Measurements from ENCODE around the gene CCDC90B. TPM values are rescaled to one million over a fixed set of nuclear protein-coding genes. Genes with fewer than 3 reads are reported as not detected.

Gene CCDC90B
- total and polyA plus RNA-seq, 2 of the 13 experiments (the other 11 are each of a cell fraction or from before 2014, with no cell fraction given), result 17.1 to 46.1 TPM

DNA sequence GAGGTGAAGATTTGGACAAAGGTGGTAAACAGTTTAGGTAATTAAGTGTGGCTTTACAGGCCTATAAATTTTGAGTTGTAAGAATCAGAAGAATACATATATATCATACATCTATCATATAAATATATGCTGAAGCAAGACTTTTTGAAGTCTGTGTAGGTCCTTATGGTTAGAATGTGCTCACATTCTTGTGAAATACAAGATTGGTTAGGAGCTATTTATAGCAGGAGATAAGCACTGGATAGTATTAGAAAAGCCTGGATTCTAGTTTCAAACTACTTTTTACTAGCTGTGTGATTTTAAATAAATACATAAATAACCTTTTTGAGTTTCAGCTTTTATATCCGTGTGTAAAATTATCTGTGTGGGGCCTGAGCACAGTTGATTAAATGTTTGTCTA, 50.3 kb downstream of the CCDC90B start (continued):
- TF ChIP-seq NRL (CRISPR knock-in tag; IDR thresholded peaks at IDR 0.05; ENCODE audit: borderline replicate concordance), result no peak
- TF ChIP-seq, protein P1, sequence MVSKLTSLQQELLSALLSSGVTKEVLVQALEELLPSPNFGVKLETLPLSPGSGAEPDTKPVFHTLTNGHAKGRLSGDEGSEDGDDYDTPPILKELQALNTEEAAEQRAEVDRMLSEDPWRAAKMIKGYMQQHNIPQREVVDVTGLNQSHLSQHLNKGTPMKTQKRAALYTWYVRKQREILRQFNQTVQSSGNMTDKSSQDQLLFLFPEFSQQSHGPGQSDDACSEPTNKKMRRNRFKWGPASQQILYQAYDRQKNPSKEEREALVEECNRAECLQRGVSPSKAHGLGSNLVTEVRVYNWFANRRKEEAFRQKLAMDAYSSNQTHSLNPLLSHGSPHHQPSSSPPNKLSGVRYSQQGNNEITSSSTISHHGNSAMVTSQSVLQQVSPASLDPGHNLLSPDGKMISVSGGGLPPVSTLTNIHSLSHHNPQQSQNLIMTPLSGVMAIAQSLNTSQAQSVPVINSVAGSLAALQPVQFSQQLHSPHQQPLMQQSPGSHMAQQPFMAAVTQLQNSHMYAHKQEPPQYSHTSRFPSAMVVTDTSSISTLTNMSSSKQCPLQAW (CRISPR knock-in tag; IDR thresholded peaks at IDR 0.05), result no peak

DNA sequence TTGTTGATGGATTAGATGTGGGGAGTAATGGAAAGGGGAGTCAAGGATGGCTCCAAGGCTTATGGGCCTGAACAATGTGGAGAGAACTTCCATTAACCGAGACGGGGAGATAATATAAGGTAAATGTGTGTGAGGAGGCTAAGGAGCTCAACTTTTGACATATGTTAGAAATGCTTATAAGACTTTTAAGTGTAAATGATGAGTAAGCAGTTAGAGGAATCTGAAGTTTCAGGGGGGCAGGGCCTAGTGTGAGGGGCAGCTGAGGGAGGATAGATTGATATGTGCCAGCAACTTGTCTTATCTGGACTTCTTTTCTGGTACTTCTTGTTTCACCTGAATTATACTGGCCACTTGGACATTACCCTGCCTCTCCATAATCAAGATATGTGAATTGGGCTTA, 62.7 kb downstream of the CCDC90B start:
- H4K20me1 ChIP-seq (ENCODE audit: insufficient read depth, low read length), result no peaks in the 10 kb centered on the region
- H3K4me3 ChIP-seq (replicated peaks in 1 of 3; ENCODE audit: insufficient read depth in 1 of 3, low read depth in 2 of 3, low read length in 3 of 3), result no peak overlapping the region
- intact Hi-C loops (cut with micrococcal nuclease; ENCODE audit: unreplicated experiment) (no loop called here), in situ Hi-C loops (cut with HindIII; ENCODE audit: extremely low pct_ligation_motif_present, low pct_unique_long_range_greater_than_20kb) (loop anchor here (10.0 kb wide), 1 partner anchor 591 kb away; no protein-coding TSS in a partner anchor)
- H3K9me3 ChIP-seq (ENCODE audit: low read length), result no peaks in the 10 kb centered on the region
- no TSS peak for BruUV-seq (replicated peaks)
- H3K4me1 ChIP-seq (ENCODE audit: insufficient read depth, low read length), result no peaks in the 10 kb centered on the region
- H2AFZ ChIP-seq (ENCODE audit: low read length), result no peak overlapping the region
- H3K79me2 ChIP-seq (ENCODE audit: insufficient read depth, low read length), result no peaks in the 10 kb centered on the region
- H3K9ac ChIP-seq (ENCODE audit: insufficient read depth, low read depth, low read length), result no peak overlapping the region
- H3K27me3 ChIP-seq (ENCODE audit: control insufficient read depth in 1 of 2, insufficient read depth in 2 of 2, low read length in 2 of 2), result peaks cover 0 to 1% of the 10 kb centered on the region in 2 experiments; a peak in 2 of 5 replicates
- H3K36me3 ChIP-seq (replicated peaks in 1 of 2; ENCODE audit: control insufficient read depth in 1 of 2, insufficient read depth in 2 of 2, low read length in 2 of 2), result no peaks in the 10 kb centered on the region
- no peak overlapping the region for H3K27ac ChIP-seq (ENCODE audit: extremely low read length, insufficient read depth, low read length)
- POLR2A ChIA-PET, result no interaction called here
- ATAC-seq (no peak), FAIRE-seq (no peak), DNase-seq (ENCODE audit: low spot score) (no peak)
- no peak overlapping the region for H3K4me2 ChIP-seq (ENCODE audit: low read depth, low read length)
- CTCF ChIA-PET (ENCODE audit: low intra/inter-chr PET ratio, low total read pairs), result no interaction called here
- 62% methylated on average over 2 of the region's 2 CpGs for WGBS (ENCODE audit: low lambda C conversion rate)
- TF ChIP-seq ZNF451 (CRISPR knock-in tag; IDR thresholded peaks at IDR 0.05) (no peak), GABPB1 (CRISPR knock-in tag; IDR thresholded peaks at IDR 0.05) (no peak), MTF1 (CRISPR knock-in tag; IDR thresholded peaks at IDR 0.05) (no peak), TEAD2 (CRISPR knock-in tag; IDR thresholded peaks at IDR 0.05) (no peak), RELA (CRISPR knock-in tag; IDR thresholded peaks at IDR 0.05) (no peak), ZNF629 (CRISPR knock-in tag; conservative IDR thresholded peaks at IDR 0.05) (no peak), MAFK (conservative IDR thresholded peaks at IDR 0.05 in 1 of 2, IDR thresholded peaks at IDR 0.05 in 1 of 2; ENCODE audit: low read length in 2 of 2) (peak; percentile 80 to 90), MAFF (IDR thresholded peaks at IDR 0.05; ENCODE audit: low read depth, low read length) (peak; percentile 88), PHF20 (CRISPR knock-in tag; IDR thresholded peaks at IDR 0.05) (no peak)
- TF ChIP-seq, protein P2, sequence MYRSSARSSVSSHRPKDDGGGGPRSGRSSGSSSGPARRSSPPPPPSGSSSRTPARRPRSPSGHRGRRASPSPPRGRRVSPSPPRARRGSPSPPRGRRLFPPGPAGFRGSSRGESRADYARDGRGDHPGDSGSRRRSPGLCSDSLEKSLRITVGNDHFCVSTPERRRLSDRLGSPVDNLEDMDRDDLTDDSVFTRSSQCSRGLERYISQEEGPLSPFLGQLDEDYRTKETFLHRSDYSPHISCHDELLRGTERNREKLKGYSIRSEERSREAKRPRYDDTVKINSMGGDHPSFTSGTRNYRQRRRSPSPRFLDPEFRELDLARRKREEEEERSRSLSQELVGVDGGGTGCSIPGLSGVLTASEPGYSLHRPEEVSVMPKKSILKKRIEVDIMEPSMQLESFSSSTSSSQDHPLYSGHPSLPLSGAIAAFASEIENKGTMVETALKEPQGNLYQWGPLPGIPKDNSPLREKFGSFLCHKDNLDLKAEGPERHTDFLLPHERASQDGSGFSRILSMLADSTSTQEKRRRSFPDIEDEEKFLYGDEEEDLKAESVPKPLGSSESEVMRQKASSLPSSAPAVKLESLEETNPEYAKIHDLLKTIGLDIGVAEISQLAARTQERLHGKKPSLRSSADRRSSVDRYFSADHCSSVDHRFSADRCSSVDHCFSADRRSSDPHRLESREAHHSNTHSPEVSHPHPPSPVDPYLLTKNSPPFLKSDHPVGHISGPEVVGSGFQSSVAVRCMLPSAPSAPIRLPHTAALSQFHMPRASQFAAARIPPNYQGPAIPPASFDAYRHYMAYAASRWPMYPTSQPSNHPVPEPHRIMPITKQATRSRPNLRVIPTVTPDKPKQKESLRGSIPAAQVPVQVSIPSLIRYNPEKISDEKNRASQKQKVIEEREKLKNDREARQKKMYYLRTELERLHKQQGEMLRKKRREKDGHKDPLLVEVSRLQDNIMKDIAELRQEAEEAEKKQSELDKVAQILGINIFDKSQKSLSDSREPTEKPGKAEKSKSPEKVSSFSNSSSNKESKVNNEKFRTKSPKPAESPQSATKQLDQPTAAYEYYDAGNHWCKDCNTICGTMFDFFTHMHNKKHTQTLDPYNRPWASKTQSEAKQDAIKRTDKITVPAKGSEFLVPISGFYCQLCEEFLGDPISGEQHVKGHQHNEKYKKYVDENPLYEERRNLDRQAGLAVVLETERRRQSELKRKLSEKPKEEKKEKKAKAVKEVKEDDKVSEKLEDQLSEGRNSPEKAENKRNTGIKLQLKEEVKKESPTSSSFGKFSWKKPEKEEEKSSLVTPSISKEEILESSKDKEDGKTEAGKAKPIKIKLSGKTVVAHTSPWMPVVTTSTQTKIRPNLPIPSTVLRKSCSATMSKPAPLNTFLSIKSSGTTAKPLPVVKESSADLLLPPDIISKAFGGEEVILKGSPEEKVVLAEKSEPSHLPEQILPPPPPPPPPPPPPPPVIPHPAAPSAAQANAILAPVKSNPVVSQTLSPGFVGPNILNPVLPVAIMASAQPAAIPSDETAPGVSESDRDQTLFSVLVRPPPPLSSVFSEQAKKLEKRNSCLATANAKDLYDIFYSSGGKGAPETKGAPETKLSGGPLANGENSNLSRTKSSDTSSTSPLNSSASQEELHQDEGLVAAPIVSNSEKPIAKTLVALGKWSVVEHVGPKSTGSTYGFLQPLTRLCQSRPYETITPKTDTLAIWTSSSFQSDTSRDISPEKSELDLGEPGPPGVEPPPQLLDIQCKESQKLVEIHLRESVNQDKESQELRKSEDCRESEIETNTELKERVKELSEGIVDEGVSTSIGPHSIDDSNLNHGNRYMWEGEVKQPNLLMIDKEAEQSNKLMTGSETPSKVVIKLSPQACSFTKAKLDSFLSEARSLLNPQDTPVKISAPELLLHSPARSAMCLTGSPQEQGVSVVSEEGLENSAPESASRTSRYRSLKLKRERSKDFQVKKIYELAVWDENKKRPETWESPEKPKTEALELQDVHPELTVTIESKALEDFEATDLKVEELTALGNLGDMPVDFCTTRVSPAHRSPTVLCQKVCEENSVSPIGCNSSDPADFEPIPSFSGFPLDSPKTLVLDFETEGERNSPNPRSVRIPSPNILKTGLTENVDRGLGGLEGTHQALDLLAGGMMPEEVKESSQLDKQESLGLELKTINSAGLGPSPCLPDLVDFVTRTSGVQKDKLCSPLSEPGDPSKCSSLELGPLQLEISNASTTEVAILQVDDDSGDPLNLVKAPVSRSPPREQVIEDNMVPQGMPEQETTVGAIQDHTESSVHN (CRISPR knock-in tag; IDR thresholded peaks at IDR 0.05), result no peak

Data from HepG2 (cell line).